Small intestine (tissue), 7 donors: ENCODE data around the gene HUWE1. TPM values are rescaled to one million over a fixed set of nuclear protein-coding genes. Genes with fewer than 3 reads are reported as not detected.

ENCODE experiments used
- DNase-seq, 2 donors: peaks; one replicate each; pipeline versions ENCODE4 v3.0.0 to v3.0.0-alpha.2; 2013
- FAIRE-seq: peaks from 2 replicates; lab custom pipeline; 2012; peaks lifted over from hg19 to GRCh38; lab: Jason Lieb, UNC
- H3K27ac ChIP-seq, 3 donors: one replicate each; pipeline ENCODE4 v1.5.1; 2013; ENCODE audit warnings: low read length in 2 of 3, mild to moderate bottlenecking in 2 of 3, control low read depth in 1 of 3, inconsistent platforms in 1 of 3, low read depth in 1 of 3, moderate library complexity in 1 of 3
- H3K27me3 ChIP-seq, 3 donors: one replicate each; pipeline ENCODE4 v1.6.1; 2013; ENCODE audit warnings: low read length in 3 of 3, inconsistent platforms in 1 of 3; ENCODE audit not compliant: control insufficient read depth in 3 of 3, insufficient read depth in 3 of 3
- H3K36me3 ChIP-seq, 3 donors: one replicate each; pipeline ENCODE4 v1.6.1; 2013; ENCODE audit warnings: low read length in 3 of 3, inconsistent platforms in 1 of 3, low read depth in 1 of 3, mild to moderate bottlenecking in 1 of 3, moderate library complexity in 1 of 3; ENCODE audit not compliant: control insufficient read depth in 3 of 3, insufficient read depth in 2 of 3
- H3K4me1 ChIP-seq, 3 donors: one replicate each; pipeline ENCODE4 v1.6.1; 2013; ENCODE audit warnings: low read length in 2 of 3, inconsistent platforms in 1 of 3, low read depth in 1 of 3, mild to moderate bottlenecking in 1 of 3, moderate library complexity in 1 of 3; ENCODE audit not compliant: control insufficient read depth in 3 of 3, insufficient read depth in 2 of 3
- H3K4me3 ChIP-seq, 3 donors: one replicate each; pipeline ENCODE4 v1.5.1; 2013; ENCODE audit warnings: low read length in 3 of 3, control low read depth in 1 of 3, inconsistent platforms in 1 of 3, low read depth in 1 of 3, mild to moderate bottlenecking in 1 of 3, moderate library complexity in 1 of 3
- H3K9me3 ChIP-seq, 2 donors: one replicate each; pipeline ENCODE4 v1.6.1; 2013; ENCODE audit warnings: low read depth in 1 of 2, low read length in 1 of 2; ENCODE audit not compliant: control insufficient read depth in 2 of 2, insufficient read depth in 1 of 2
- WGBS, 3 donors: extraction: QIAGEN DNeasy Blood & Tissue Kit; methylation state at CpG; one replicate each; pipeline ENCODE4 v1.1.7; 2013; 5-methylcytosine and 5-hydroxymethylcytosine counted together
- polyA plus RNA-seq, 4 donors: library from polyadenylated mRNA; stranded (reverse) in 3 of 4; unstranded in 1 of 4; fragments of 200-250 nt in 3 of 4; fragments of 120-200 nt in 1 of 4; gene quantifications; one replicate each; pipeline versions ENCODE4 v1.2.1 to v1.2.3, GENCODE V29; 2013
- donor health status: healthy with polysubstance abuse.
- donor health status: control.
- donor health status: control.
- donor health status: Bipolar disorder and iron deficiency.
- donor health status: healthy.

The HUWE1 gene
- polyA plus RNA-seq, 4 donors, result 22.4 to 113 (median 33.0) TPM

DNA sequence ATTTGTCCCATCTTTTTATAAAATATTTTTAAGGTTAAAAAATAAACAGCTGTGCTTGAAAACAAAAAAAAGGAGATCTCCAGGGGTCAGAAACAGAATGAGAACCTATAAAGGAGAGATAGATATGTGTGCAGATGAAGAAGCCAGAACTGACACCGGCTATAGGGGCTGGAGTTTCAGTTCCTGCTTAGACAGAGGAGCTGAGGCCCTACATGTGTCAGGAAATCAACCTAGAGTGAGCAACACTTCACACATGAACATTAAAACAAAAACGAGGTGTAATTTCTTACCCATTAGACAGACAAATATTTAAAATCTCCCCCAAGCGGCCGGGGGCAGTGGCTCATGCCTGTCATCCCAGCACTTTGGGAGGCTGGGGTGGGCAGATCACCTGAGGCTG, 17.8 kb upstream of the HUWE1 start:
- Histone ChIP-seq H3K4me1 (no peaks in the 10 kb centered on the region), H3K4me3 (no peak overlapping the region), H3K36me3 (no peaks in the 10 kb centered on the region), H3K9me3 (peaks cover 0 to 2% of the 10 kb centered on the region in 2 donors), H3K27me3 (no peaks in the 10 kb centered on the region), H3K27ac (no peak overlapping the region)
- WGBS, 3 donors, result 63 to 86% (median 74%) methylated on average over 4 of the region's 4 CpGs
- no peak for FAIRE-seq
- no peak for DNase-seq

DNA sequence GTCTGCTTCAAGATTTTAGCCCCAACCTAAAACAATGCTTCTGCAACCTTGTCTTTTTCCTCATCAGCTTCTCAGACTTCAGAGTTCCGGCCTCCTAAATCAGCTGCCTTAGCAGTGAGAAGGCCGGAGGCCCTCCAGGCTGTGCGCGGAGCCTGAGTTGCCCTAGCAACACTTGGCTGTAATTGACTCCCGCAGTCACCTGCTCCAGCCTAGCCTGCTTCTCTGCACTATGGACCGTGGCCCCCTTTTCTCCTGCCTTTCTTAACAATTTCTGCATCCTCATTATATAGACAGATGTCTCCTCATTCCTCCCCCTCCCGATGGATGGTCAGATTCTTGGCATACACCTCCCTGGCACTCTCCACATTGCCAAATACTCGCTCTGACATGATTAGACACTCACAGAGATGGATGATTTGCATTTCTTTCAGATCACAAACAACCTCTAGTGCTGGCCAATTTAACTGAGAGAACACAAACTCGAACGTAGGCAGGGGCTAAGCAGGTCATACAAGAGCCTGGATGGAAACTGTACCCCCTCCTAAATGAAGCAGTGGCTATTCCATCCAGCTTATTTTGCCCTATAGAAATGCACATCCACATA, 9.5 kb upstream of the HUWE1 start:
- Histone ChIP-seq H3K4me1 (no peaks in the 10 kb centered on the region), H3K4me3 (no peak overlapping the region), H3K27ac (no peak overlapping the region), H3K36me3 (no peaks in the 10 kb centered on the region), H3K27me3 (no peaks in the 10 kb centered on the region), H3K9me3 (no peaks in the 10 kb centered on the region)
- DNase-seq (peak in 1 of 2 donors; percentile 7), FAIRE-seq (no peak)
- WGBS, 3 donors, result 61 to 75% (median 73%) methylated on average over 10 of the region's 10 CpGs

DNA sequence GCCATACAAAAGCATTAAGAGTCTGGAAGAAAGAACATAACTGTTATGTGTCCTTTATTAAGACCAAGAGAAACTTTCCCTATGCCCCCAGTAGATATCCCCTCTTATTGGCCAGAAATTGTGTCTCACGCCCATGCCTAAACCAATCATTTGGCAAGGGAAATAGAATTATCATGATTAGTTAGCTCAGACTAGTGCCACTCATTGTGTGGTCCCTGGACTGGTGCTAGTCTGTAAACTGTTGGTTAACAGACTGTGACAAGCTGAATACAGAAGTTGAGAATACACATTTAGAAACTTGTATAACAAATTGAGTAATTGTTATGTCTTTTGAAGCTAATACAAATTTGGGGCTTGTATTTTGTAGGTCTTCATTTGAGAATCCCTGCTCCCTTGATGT, 8.1 kb upstream of the HUWE1 start:
- Histone ChIP-seq H3K27ac (no peak overlapping the region), H3K4me1 (no peaks in the 10 kb centered on the region), H3K4me3 (no peak overlapping the region), H3K9me3 (no peaks in the 10 kb centered on the region), H3K27me3 (no peaks in the 10 kb centered on the region), H3K36me3 (no peaks in the 10 kb centered on the region)
- 81 to 94% (median 89%) methylated on average over 1 of the region's 1 CpG for WGBS, 3 donors
- FAIRE-seq, result no peak
- DNase-seq, result no peak

DNA sequence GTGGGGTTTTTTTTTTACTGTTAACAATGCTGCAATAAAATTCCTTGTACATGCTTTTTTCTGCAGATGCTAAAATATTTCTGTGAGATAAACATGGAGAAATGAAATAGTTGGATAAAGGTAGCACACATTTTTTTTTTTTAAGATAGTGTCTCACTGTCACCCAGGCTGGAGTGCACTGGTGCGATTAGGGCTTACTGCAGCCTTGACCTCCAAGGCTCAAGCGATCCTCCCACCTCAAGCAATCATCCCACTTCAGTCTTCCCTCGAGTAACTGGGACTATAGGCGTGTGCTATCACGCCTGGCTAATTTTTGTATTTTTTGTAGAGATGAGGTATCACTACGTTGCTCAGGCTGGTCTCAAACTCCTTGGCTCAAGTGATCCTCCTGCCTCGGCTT, 1.8 kb upstream of the HUWE1 start:
- WGBS, 3 donors, result 81 to 89% (median 88%) methylated on average over 7 of the region's 7 CpGs
- FAIRE-seq (no peak), DNase-seq (no peak)
- Histone ChIP-seq H3K9me3 (no peaks in the 10 kb centered on the region), H3K27ac (no peak overlapping the region), H3K4me1 (no peaks in the 10 kb centered on the region), H3K4me3 (no peak overlapping the region), H3K36me3 (no peaks in the 10 kb centered on the region), H3K27me3 (no peaks in the 10 kb centered on the region)

DNA sequence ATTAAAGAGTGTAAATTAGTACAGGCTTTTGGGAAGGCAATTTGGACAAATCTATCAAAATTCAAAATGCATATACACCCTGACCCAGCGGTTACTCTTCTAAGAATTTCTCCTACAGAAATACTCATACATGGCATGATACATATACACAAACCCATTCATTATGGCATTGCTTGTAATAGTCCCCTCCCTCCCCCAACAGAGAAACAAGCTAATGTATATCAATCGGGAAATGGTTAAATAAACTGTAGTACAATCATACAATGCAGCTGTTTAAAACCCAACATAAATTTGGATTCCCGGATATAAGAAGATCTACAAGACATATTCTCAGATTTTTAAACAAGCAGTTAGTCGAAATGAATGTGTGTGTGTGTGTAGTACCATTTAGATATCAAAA, 808 bp downstream of the HUWE1 start:
- H3K4me3 ChIP-seq, result peak overlapping the region in 2 of 3 donors; percentile 64 to 66
- no peaks in the 10 kb centered on the region for H3K27me3 ChIP-seq
- 0 to 34% (median 14%) methylated on average over 4 of the region's 4 CpGs for WGBS, 3 donors
- H3K27ac ChIP-seq, result peak overlapping the region in 2 of 3 donors; percentile 81 to 92
- no peak for FAIRE-seq
- no peaks in the 10 kb centered on the region for H3K36me3 ChIP-seq
- DNase-seq, result no peak
- peaks cover 0 to 6% (median 0%) of the 10 kb centered on the region in 3 donors for H3K4me1 ChIP-seq
- no peaks in the 10 kb centered on the region for H3K9me3 ChIP-seq

DNA sequence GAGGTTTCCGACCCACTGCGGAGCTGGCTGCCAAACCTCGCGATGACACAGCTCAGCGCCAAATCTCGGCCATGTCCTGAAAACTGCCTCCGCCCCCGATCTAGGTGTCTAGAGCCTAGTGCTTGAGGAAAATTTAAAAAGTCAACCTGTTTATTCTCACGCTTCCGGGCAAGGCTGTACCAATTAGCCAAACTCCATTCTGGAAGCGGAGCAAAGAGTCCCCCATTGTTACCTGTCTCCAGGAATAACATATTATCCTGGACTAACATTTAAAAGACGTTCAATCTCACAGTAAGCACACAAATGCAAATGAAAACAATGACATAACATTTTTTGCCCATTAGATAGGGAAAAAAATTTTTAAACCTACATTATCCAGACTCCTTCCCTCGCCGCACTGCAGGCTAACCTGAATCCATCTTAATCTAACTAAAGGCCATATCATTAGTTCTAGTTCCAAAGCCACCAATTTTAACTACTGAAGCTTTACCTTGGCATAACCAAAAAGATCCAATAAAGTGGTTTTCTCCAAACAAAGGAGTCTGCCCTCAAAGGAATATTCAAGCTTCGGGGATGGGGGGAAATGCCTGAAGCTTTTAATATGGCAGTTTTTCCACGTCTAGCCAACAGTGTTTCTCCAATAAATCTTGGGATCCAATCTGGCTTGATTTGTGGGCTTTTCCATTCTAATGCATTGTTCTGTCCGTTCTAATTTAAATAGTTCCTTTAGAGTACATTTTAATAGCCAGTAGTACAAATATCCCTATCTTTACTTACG, 1.9 kb downstream of the HUWE1 start:
- DNase-seq (no peak), FAIRE-seq (no peak)
- Histone ChIP-seq H3K4me1 (peaks cover 0 to 6% (median 0%) of the 10 kb centered on the region in 3 donors), H3K27me3 (no peaks in the 10 kb centered on the region), H3K27ac (peak overlapping the region; percentile 38 to 99 (median 95)), H3K36me3 (peaks cover 0 to 3% (median 0%) of the 10 kb centered on the region in 3 donors), H3K9me3 (no peaks in the 10 kb centered on the region), H3K4me3 (peak overlapping the region; percentile 15 to 83 (median 26))
- 2 to 38% (median 4%) methylated on average over 18 of the region's 18 CpGs for WGBS, 3 donors

DNA sequence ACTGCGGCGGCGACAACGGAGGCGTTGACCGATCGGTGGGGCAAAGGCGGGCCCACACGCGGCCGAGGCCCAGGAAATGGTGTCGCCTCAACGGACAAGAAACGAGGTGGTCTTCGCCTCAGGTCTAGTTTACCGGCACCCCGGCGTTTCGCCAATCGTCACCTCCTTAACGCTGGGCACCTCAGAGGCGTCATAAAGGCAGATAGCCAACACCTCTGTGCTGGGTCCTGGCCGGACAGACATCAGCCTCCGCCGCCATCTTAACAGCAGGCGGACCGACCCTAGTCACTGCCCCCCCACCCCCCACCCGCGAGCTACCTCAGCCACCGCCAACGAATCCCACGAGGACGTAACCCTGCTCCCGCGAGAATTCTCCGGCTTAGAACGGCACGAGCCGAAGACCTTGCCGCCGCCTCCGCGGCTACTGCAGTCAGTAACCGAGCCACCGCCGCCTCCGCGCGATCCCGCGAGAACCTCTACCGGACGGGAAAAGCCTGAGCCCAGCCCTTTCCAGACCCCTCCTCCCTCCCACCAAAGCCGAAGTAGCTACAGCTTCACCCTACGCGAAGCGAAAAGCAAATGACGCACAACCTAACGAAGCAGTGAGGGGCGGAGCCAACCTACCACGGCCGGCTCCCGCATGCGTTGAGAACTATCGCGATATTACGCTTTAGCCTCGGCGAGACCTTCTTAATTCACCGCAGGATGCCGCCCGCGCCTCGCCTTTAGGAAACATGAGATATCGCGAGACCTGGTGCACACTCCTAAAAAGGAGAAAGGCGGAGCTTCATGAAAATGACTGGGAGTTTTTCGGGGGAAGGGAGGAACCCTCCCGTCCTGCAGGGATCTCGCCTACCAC, 2.7 kb downstream of the HUWE1 start:
- peak overlapping the region; percentile 54 to 83 (median 76) for H3K4me3 ChIP-seq
- H3K4me1 ChIP-seq, result peaks cover 0 to 6% (median 0%) of the 10 kb centered on the region in 3 donors
- H3K27me3 ChIP-seq, result no peaks in the 10 kb centered on the region
- H3K9me3 ChIP-seq, result no peaks in the 10 kb centered on the region
- 0 to 35% (median 16%) methylated on average over 65 to 80 of the region's 80 CpGs for WGBS, 3 donors
- FAIRE-seq, result peak; percentile 94
- peak overlapping the region; percentile 36 to 99 (median 95) for H3K27ac ChIP-seq
- peaks cover 0 to 5% (median 0%) of the 10 kb centered on the region in 3 donors for H3K36me3 ChIP-seq
- DNase-seq, result peak; percentile 96
